Effector memory CD4-positive, alpha-beta T cell (primary cell): ENCODE data around the gene EMILIN1.

Experiments
- DNase-seq, 3 donors: peaks; one replicate each; pipeline ENCODE4 v3.0.0-alpha.2; 2020
- H3K27ac ChIP-seq: 2 replicates; pipeline ENCODE4 v1.7.0; 2013; ENCODE audit warnings: mild to moderate bottlenecking, low read length, moderate library complexity; ENCODE audit not compliant: insufficient read depth, poor library complexity, severe bottlenecking
- H3K27me3 ChIP-seq: replicated peaks from 2 replicates; pipeline ENCODE4 v1.7.0; 2013; ENCODE audit warnings: mild to moderate bottlenecking, low read length; ENCODE audit not compliant: insufficient read depth, control insufficient read depth, poor library complexity, severe bottlenecking
- H3K36me3 ChIP-seq: 2 replicates; pipeline ENCODE4 v1.7.0; 2013; ENCODE audit warnings: mild to moderate bottlenecking, low read length, moderate library complexity; ENCODE audit not compliant: control insufficient read depth, insufficient read depth
- H3K4me1 ChIP-seq: 2 replicates; pipeline ENCODE4 v1.7.0; 2013; ENCODE audit warnings: low read length, mild to moderate bottlenecking; ENCODE audit not compliant: control insufficient read depth, insufficient read depth, poor library complexity, severe bottlenecking
- H3K4me3 ChIP-seq: 2 replicates; pipeline ENCODE4 v1.7.0; 2013; ENCODE audit warnings: low read length, low read depth, mild to moderate bottlenecking; ENCODE audit not compliant: insufficient read depth, poor library complexity, severe bottlenecking
- H3K9me3 ChIP-seq: 2 replicates; pipeline ENCODE4 v1.7.0; 2013; ENCODE audit warnings: mild to moderate bottlenecking, low read length, moderate library complexity; ENCODE audit not compliant: control insufficient read depth
- total RNA-seq, 3 donors: gene quantifications; one replicate each; lab custom pipeline; 2026; lab: John Stamatoyannopoulos, UW

EMILIN1 gene
- 0.35 to 0.77 (median 0.35) reads per million in 3 donors for total RNA-seq

DNA sequence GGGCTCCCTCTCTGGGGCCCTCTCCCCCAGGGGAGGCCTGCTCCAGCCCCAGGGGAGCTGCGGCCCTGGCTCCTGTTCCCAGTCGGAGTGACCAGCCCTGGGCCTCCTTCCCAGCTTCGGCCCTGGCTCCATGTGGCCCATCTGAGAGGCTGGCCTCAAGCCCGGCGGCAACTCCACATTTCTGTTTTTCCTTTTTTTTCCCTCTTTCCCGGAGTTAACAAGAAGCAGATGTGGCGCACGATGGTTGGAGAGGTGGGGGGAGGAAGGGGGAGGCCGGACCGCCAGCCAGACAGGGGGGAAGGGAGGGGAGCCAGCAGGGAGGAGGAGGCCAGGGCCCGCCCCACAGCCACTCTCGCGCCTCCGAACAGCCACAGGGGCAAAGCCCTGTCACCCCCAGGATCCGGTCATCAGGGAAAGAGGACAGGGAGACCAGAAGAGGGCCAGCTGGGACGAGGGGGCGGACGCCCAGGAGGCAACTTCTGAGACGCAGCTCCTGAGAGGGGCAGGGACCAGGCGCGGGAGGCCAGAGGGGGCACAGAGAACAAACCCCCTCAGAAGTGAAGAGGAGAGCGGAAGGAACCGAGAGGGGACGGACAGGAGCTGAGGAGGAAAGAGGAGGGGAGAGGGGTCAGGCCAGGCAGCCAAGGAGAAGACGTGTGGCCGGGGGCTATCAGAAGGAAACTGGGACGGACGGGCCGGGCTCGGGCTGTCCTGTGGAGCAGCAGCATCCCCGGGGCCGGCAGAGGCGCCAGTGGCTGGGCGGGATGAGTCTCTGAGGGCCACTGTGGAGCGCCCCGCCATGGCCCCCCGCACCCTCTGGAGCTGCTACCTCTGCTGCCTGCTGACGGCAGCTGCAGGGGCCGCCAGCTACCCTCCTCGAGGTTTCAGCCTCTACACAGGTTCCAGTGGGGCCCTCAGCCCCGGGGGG is at the start of gene EMILIN1:
EMILIN1 (plus strand) TSS at position 349 of the 928 bp plus-strand sequence; CDS start at position 800, 451 bp downstream.
- peaks cover 25% of the 10 kb centered on the region for H3K4me1 ChIP-seq
- no peak within 1 kb of the TSS for H3K4me3 ChIP-seq

DNA sequence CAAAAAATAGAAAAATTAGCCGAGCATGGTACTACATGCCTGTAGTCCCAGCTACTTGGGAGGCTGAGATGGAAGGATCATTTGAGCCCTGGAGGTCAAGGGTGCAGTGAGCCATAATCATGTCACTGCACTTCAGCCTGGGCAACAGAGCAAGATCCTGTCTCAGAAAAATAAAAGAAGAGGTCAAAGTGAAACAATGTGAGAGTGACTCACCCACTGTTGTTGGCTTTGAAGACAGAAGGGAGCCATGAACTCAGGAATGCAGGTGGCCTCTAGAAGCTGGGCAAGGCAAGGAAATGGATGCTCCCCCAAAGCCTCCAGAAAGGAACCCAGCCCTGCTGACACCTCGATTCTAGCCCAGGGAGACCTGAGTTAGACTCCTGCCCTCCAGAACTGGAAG is 49.4 kb upstream of the EMILIN1 start:
- Histone ChIP-seq H3K4me3 (no peak overlapping the region), H3K27ac (no peak overlapping the region), H3K27me3 (no peaks in the 10 kb centered on the region), H3K36me3 (peaks cover 7% of the 10 kb centered on the region), H3K4me1 (peaks cover 10% of the 10 kb centered on the region), H3K9me3 (no peaks in the 10 kb centered on the region)
- DNase-seq = no peak

More for the DNA sequence above, at the start of gene EMILIN1:
- no peak for DNase-seq
- Histone ChIP-seq H3K9me3 (no peaks in the 10 kb centered on the region), H3K27ac (no peak within 1 kb of the TSS), H3K36me3 (no peaks in the 10 kb centered on the region), H3K27me3 (no peaks in the 10 kb centered on the region)

DNA sequence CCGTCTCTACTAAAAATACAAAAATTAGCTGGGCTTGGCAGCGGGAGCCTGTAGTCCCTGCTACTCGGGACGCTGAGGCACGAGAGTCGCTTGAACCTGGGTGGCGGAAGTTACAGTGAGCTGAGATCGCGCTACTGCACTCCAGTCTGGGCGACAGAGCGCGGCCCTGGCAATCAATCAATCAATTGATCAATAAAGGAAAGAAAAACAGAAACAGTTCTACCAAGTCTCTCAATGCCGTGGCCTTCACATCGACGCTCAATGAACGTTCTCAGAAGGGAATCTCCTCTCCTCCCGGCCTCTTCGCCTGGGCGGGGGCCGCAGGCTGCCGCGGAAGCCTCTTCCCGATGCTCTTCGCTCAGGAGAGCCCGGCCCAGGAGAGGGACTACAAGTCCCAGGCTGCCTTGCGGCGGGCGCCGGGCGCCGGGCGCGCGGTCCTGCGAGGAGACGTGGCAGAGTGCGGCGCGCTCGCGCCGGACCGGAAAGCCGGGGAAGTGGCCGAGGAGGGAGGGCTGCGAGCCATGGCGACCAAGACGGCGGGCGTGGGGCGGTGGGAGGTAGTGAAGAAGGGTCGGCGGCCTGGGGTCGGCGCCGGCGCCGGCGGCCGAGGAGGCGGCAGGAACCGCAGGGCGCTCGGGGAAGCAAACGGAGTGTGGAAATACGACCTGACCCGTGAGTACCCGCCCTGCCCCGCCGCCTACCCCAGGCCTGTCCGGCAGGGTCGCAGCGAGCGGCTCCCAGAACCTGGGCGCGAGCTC is 45.7 kb upstream of the EMILIN1 start, which contains the start of gene TMEM214:
TMEM214 (plus strand) TSS at position 471 of the 758 bp plus-strand sequence; CDS start at position 522, 51 bp downstream.
- H3K36me3 ChIP-seq = peaks cover 22% of the 10 kb centered on the region
- peak within 1 kb of the TSS; percentile 80 for H3K4me3 ChIP-seq
- H3K9me3 ChIP-seq = no peaks in the 10 kb centered on the region
- no peaks in the 10 kb centered on the region for H3K27me3 ChIP-seq
- peak; percentile 49 to 68 (median 63) for DNase-seq
- peaks cover 14% of the 10 kb centered on the region for H3K4me1 ChIP-seq
- peak within 1 kb of the TSS; percentile 78 for H3K27ac ChIP-seq

DNA sequence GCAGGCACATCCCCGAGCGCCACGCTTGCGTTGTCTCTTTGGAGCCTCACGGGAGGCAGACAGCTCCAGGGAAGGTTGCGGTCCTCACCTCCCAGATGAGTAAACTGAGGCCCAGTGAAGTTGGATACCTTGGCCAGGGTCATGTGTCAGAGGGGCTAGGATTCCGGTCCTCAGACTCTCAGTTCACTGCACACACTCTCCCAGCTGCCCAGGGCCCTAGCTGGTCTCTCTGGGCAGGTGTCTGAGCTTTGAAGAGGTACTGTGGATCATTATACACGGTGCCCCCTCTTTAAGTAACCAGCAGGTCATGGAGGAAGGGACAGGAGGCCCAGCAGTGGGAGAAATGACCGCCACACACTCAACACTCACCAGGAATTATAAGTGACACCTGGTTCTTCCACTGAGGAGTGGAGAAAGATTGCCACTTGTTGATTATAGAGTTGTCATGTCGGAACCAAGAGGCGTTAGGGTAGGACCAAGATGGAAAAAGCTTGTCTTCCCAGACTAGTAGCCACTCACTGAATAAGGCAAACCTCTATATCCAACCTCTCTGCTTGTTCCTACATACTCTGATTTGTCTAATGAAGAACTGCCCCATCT is 45.1 kb upstream of the EMILIN1 start:
- H3K4me3 ChIP-seq = peak overlapping the region; percentile 80
- H3K4me1 ChIP-seq = peaks cover 14% of the 10 kb centered on the region
- peaks cover 29% of the 10 kb centered on the region for H3K36me3 ChIP-seq

DNA sequence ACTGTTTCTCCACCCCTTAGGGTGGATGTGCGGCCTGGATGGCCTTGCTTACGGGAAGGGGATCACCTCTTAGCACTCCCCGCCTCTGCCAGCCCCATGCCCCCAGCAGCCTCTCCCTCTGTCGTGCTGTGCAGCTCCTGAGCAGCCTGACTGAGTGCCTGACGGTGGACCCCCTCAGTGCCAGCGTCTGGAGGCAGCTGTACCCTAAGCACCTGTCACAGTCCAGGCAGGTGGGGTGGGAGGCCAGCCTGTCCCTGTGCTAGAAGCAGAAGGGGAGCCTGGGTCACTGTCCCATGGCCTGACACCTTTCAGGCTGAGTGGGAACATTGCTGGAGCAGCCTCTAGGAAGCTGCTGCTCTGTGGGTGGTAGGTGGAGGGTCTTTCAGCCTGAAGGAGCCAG is 40.4 kb upstream of the EMILIN1 start:
- Histone ChIP-seq H3K36me3 (peaks cover 62% of the 10 kb centered on the region), H3K27me3 (no peaks in the 10 kb centered on the region), H3K9me3 (no peaks in the 10 kb centered on the region), H3K4me1 (peaks cover 14% of the 10 kb centered on the region), H3K27ac (no peak overlapping the region), H3K4me3 (no peak overlapping the region)
- DNase-seq = no peak

More for the DNA sequence above, 45.1 kb upstream of the EMILIN1 start:
- Histone ChIP-seq H3K27ac (peak overlapping the region; percentile 78), H3K27me3 (no peaks in the 10 kb centered on the region), H3K9me3 (no peaks in the 10 kb centered on the region)
- DNase-seq = no peak

DNA sequence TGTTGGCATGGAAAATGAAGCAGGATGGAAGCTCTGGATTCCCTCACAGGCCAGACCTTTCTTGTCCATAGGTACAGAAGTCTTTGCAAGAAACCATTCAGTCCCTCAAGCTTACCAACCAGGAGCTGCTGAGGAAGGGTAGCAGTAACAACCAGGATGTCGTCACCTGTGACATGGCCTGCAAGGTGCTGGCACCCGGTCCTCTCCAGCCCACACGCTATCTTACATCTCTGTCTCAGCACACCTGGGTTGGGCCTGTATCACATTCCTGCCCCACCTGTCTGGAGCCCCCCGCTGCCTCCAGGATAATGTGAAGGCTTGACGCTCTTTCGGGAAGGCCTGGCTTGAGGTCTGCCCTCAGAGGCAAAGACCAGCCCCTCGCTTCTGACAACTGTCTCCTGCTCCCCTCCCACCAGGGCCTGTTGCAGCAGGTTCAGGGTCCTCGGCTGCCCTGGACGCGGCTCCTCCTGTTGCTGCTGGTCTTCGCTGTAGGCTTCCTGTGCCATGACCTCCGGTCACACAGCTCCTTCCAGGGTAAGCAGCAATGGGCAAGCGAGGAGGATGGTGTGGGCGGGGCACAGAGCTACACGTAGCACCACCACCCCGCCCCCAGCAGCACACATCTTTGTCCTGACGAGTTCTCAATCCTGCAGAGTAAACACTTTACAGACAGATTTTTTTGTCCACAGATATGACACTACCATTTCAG is 39.6 kb upstream of the EMILIN1 start:
- peaks cover 6% of the 10 kb centered on the region for H3K4me1 ChIP-seq
- DNase-seq = no peak
- no peaks in the 10 kb centered on the region for H3K27me3 ChIP-seq
- H3K36me3 ChIP-seq = peaks cover 62% of the 10 kb centered on the region
- H3K4me3 ChIP-seq = no peak overlapping the region
- no peaks in the 10 kb centered on the region for H3K9me3 ChIP-seq
- no peak overlapping the region for H3K27ac ChIP-seq

DNA sequence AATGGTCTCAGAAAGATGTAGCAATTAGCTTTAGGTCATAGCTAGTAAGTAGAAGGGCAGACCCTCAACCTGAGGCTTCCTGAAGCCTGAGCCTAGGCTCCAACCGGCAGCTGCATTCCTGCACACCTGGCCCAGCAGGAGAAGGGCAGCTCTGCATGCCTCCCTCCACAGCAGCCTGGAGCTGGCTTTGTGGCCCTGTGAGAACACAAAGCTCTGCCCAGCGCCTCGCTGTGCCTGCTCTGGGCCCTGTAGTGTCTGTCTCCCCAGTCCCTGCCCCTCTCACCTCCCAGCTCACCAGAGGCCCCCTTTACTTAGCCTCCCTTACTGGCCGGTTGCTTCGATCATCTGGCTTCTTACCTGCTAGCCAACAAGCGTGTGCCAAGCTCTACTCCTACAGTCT is 39.0 kb upstream of the EMILIN1 start:
- no peak overlapping the region for H3K27ac ChIP-seq
- H3K9me3 ChIP-seq = no peaks in the 10 kb centered on the region
- DNase-seq = no peak
- peaks cover 62% of the 10 kb centered on the region for H3K36me3 ChIP-seq
- H3K4me1 ChIP-seq = no peaks in the 10 kb centered on the region
- H3K27me3 ChIP-seq = no peaks in the 10 kb centered on the region
- no peak overlapping the region for H3K4me3 ChIP-seq

DNA sequence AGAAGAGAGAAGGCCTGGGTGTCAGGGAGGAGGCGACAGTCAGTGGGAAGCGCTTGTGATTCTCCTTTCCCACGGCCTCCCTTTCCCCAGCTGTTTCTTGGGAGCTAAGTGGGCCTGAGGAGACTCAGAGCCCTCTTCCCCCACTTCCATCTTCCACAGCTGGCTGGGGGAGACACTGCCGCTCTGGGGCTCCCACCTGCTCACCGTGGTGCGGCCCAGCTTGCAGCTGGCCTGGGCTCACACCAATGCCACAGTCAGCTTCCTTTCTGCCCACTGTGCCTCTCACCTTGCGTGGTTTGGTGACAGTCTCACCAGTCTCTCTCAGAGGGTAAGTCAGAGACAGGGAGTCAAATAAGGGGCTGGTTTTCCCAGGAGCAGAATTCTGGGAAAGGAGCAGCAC is 38.5 kb upstream of the EMILIN1 start:
- Histone ChIP-seq H3K9me3 (no peaks in the 10 kb centered on the region), H3K36me3 (peaks cover 62% of the 10 kb centered on the region), H3K4me3 (no peak overlapping the region), H3K27ac (no peak overlapping the region), H3K4me1 (no peaks in the 10 kb centered on the region), H3K27me3 (no peaks in the 10 kb centered on the region)
- no peak for DNase-seq

DNA sequence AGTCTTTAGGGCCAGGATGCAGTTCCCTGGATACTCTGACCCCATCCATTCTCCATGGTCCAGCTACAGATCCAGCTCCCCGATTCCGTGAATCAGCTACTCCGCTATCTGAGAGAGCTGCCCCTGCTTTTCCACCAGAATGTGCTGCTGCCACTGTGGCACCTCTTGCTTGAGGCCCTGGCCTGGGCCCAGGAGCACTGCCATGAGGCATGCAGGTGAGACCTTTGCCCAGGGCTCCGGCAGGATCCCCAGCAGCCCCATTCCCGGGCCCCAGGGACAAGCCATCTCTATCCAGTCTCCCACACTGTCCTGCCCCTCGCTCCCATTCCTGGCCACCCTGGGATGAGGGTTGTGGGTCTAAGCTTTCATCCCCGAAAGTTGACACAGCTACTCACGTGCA is 38.1 kb upstream of the EMILIN1 start:
- Histone ChIP-seq H3K9me3 (no peaks in the 10 kb centered on the region), H3K27me3 (no peaks in the 10 kb centered on the region), H3K4me1 (no peaks in the 10 kb centered on the region), H3K27ac (no peak overlapping the region), H3K4me3 (no peak overlapping the region), H3K36me3 (peaks cover 62% of the 10 kb centered on the region)
- DNase-seq = no peak
